Keratinocyte (primary cell): Measurements from ENCODE around the gene BRAT1.

Experiments
- EZH2 ChIP-seq: IDR thresholded peaks from one replicate; pipeline ENCODE4 v1.6.1; 2012; ENCODE audit warnings: inconsistent platforms, mild to moderate bottlenecking, low read length, moderate library complexity
- TF ChIP-seq, protein P1 (sequence below), 3 experiments: IDR thresholded peaks in 1 of 3; conservative IDR thresholded peaks in 1 of 3; optimal IDR thresholded peaks in 1 of 3; 2 replicates in 2 of 3; 3 replicates in 1 of 3; pipeline versions ENCODE3 to v1.5.1; 2011; ENCODE audit warnings: low read length in 3 of 3, mild to moderate bottlenecking in 3 of 3, moderate library complexity in 2 of 3, control low read depth in 1 of 3, inconsistent platforms in 1 of 3; ENCODE audit not compliant: insufficient read depth in 2 of 3; ENCODE audit errors: extremely low read depth in 1 of 3

DNA sequence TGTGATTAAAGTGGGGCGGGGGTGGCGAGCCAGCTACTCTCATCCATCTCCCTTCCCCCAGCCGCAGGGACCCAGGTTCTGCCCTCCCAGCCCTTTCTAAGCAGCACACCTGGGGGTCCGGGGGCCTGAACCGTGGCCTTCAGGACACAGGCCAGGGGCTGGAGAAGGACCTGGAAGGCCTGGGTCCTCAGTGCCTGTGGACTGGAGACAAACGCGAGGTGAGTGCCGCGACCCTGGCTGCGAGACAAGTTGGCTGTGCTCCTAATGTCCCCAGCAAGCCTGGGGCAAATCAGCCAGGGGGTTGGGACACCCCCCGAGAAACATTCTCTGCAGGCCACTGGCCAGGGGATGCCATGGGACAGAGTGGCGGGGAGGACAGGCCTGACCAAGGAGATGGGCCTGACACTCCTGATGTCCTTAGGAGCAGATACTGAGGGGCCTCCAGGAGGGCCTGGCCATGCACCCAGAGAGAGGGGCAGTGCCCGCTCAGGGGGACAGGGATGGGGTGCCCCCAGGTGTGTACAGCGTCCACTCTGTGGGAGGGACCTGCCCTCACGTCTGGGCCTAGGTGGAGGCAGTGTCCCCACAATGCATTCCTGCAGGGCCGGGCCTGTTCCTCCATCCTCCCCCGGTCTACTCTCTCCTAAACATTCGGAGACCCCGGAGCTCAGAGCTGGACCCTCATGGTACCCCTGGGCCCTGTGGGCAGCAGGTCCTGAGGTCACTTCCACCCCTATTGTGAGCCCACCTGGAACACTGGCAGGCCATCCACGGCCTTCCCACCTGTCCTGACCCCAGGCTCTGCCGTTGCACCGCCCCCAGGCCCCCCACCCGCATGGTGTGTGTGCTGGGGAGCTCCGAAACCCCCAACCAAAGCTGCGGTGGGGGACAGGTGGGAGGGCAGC is 13.1 kb downstream of the BRAT1 start:
- TF ChIP-seq, protein P1, sequence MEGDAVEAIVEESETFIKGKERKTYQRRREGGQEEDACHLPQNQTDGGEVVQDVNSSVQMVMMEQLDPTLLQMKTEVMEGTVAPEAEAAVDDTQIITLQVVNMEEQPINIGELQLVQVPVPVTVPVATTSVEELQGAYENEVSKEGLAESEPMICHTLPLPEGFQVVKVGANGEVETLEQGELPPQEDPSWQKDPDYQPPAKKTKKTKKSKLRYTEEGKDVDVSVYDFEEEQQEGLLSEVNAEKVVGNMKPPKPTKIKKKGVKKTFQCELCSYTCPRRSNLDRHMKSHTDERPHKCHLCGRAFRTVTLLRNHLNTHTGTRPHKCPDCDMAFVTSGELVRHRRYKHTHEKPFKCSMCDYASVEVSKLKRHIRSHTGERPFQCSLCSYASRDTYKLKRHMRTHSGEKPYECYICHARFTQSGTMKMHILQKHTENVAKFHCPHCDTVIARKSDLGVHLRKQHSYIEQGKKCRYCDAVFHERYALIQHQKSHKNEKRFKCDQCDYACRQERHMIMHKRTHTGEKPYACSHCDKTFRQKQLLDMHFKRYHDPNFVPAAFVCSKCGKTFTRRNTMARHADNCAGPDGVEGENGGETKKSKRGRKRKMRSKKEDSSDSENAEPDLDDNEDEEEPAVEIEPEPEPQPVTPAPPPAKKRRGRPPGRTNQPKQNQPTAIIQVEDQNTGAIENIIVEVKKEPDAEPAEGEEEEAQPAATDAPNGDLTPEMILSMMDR (optimal IDR thresholded peaks at IDR 0.05 in 1 of 3, IDR thresholded peaks at IDR 0.05 in 1 of 3, conservative IDR thresholded peaks at IDR 0.05 in 1 of 3; ENCODE audit: extremely low read depth in 1 of 3, insufficient read depth in 2 of 3, low read length in 3 of 3) = no peak
- TF ChIP-seq EZH2 = no peak
